Measurements from ENCODE around the gene NDUFA5. TPM values are rescaled to one million over a fixed set of nuclear protein-coding genes. Genes with fewer than 3 reads are reported as not detected.

The NDUFA5 gene
- total RNA-seq, 1 experiment from 2014 or later = 105 TPM

GRCh38 chr7:123502201-123502600 lies 55.4 kb downstream of the NDUFA5 start:
- Histone ChIP-seq H3K27ac (no peak overlapping the region), H3K9me3 (replicated peaks) (no peaks in the 10 kb centered on the region), H3K4me3 (no peak overlapping the region), H3K27me3 (no peaks in the 10 kb centered on the region), H3K36me3 (no peaks in the 10 kb centered on the region), H3K4me1 (peaks cover 12% of the 10 kb centered on the region)
- peak; percentile 6 to 77 for DNase-seq

- no peaks in the 10 kb centered on the region for H3K36me3 ChIP-seq
- H3K9me3 ChIP-seq (replicated peaks) = no peaks in the 10 kb centered on the region
- DNase-seq = no peak
- peaks cover 12% of the 10 kb centered on the region for H3K4me1 ChIP-seq
- no peaks in the 10 kb centered on the region for H3K27me3 ChIP-seq
- H3K27ac ChIP-seq = no peak overlapping the region
- no peak overlapping the region for H3K4me3 ChIP-seq
These were observed 56.6 kb downstream of the NDUFA5 start for GRCh38 chr7:123500878-123501489.

GRCh38 chr7:123499211-123499970 lies 58.2 kb downstream of the NDUFA5 start:
- Histone ChIP-seq H3K9me3 (replicated peaks) (no peaks in the 10 kb centered on the region), H3K36me3 (no peaks in the 10 kb centered on the region), H3K4me1 (peaks cover 12% of the 10 kb centered on the region), H3K27ac (no peak overlapping the region), H3K27me3 (no peaks in the 10 kb centered on the region), H3K4me3 (no peak overlapping the region)
- DNase-seq = no peak

GRCh38 chr7:123498601-123499000 lies 59.0 kb downstream of the NDUFA5 start:
- peaks cover 12% of the 10 kb centered on the region for H3K4me1 ChIP-seq
- no peak overlapping the region for H3K4me3 ChIP-seq
- H3K9me3 ChIP-seq (replicated peaks) = no peaks in the 10 kb centered on the region
- DNase-seq = no peak
- no peaks in the 10 kb centered on the region for H3K27me3 ChIP-seq
- H3K36me3 ChIP-seq = no peaks in the 10 kb centered on the region
- H3K27ac ChIP-seq = no peak overlapping the region

- H3K9me3 ChIP-seq (replicated peaks) = no peaks in the 10 kb centered on the region
- no peak overlapping the region for H3K4me3 ChIP-seq
- DNase-seq = no peak
- no peak overlapping the region for H3K27ac ChIP-seq
- no peaks in the 10 kb centered on the region for H3K27me3 ChIP-seq
- H3K36me3 ChIP-seq = no peaks in the 10 kb centered on the region
- peaks cover 12% of the 10 kb centered on the region for H3K4me1 ChIP-seq
These were observed 59.6 kb downstream of the NDUFA5 start for GRCh38 chr7:123498031-123498430.

GRCh38 chr7:123494193-123494796 lies 63.3 kb downstream of the NDUFA5 start:
- Histone ChIP-seq H3K27me3 (no peaks in the 10 kb centered on the region), H3K36me3 (no peaks in the 10 kb centered on the region), H3K27ac (no peak overlapping the region), H3K4me1 (no peaks in the 10 kb centered on the region), H3K4me3 (no peak overlapping the region), H3K9me3 (replicated peaks) (no peaks in the 10 kb centered on the region)
- peak; percentile 11 to 69 for DNase-seq

- no peak for DNase-seq
- Histone ChIP-seq H3K4me1 (no peaks in the 10 kb centered on the region), H3K27ac (no peak overlapping the region), H3K36me3 (no peaks in the 10 kb centered on the region), H3K27me3 (no peaks in the 10 kb centered on the region), H3K9me3 (replicated peaks) (no peaks in the 10 kb centered on the region), H3K4me3 (no peak overlapping the region)
These were observed 65.1 kb downstream of the NDUFA5 start for GRCh38 chr7:123492485-123492884.

Other genes starting within 250 kb of the NDUFA5 start
- 0.05 and 0.16 TPM in 2 replicates for gene IQUB, start 23.2 kb downstream of the NDUFA5 start, total RNA-seq (2014; rRNA removed; shearing (Covaris generic))
- gene ASB15, start 44.0 kb upstream of the NDUFA5 start, total RNA-seq (2014; rRNA removed; shearing (Covaris generic)) = not detected in 2 replicates
- gene LMOD2, start 98.0 kb upstream of the NDUFA5 start, total RNA-seq (2014; rRNA removed; shearing (Covaris generic)) = 0.06 TPM in 1 of 2 replicates, not detected in the other
- 25.4 and 26.4 TPM in 2 replicates for gene WASL, start 191.2 kb upstream of the NDUFA5 start, total RNA-seq (2014; rRNA removed; shearing (Covaris generic))

Measured in SJCRH30 (cell line).